ENCODE measurements around the gene BAIAP2.

Gene BAIAP2, protein sequence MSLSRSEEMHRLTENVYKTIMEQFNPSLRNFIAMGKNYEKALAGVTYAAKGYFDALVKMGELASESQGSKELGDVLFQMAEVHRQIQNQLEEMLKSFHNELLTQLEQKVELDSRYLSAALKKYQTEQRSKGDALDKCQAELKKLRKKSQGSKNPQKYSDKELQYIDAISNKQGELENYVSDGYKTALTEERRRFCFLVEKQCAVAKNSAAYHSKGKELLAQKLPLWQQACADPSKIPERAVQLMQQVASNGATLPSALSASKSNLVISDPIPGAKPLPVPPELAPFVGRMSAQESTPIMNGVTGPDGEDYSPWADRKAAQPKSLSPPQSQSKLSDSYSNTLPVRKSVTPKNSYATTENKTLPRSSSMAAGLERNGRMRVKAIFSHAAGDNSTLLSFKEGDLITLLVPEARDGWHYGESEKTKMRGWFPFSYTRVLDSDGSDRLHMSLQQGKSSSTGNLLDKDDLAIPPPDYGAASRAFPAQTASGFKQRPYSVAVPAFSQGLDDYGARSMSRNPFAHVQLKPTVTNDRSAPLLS

GRCh38 chr17:81034779-81035520, at the start of gene BAIAP2:
Gene BAIAP2 (plus strand): TSS chr17:81035151. CDS start chr17:81035255, 104 bp downstream.
- peak; percentile 96 for DNase-seq

DNA sequence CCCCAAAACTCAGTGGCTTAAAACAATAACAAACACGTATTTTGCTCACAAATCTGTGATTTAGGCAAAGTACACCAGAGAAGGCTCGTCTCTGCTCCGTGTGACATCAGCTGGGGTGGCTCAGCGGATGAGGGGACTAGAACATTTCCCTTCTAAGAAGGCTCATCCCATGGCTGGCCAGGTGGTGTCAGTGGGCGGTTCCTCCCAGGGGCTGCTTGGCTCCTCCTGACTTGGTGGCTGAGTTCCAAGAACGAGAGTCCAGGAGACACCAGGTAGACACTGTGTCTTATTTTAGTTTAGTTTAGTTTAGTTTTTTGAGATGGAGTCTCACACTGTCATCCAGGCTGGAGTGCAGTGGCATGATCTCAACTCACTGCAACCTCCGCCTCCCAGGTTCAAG, 48.9 kb upstream of the BAIAP2 start:
- DNase-seq: no peak

DNA sequence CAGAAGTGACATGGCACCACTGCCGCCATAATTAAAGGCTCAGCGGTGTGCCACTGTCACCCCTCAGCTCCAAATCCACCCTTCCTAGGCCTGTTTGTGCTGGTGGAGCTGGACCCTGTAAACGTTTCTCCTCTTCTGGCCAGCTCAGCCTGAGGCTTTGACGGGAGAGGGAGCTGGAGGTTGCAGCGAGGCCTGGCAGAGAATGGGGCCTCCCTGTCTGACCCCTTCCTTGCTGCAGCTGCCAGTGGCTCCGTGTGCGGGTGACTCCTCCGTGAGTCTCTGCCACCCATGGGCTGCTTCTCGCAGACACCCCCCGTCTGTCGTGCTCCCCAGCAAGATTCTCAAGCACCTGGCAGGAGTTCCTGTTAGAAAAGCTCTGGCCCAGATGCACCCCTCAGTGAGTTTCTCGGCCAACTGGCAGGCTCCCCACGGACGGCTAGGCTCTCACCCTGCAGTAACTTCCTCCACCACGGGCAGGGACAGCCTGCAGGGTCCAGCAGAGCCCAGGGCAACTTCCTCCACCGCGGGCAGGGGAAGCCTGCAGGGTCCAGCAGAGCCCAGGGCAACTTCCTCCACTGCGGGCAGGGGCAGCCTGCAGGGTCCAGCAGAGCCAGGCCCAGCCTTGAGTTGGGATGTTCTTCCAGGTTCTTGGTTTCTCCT, 48.0 kb upstream of the BAIAP2 start:
- DNase-seq: no peak

DNA sequence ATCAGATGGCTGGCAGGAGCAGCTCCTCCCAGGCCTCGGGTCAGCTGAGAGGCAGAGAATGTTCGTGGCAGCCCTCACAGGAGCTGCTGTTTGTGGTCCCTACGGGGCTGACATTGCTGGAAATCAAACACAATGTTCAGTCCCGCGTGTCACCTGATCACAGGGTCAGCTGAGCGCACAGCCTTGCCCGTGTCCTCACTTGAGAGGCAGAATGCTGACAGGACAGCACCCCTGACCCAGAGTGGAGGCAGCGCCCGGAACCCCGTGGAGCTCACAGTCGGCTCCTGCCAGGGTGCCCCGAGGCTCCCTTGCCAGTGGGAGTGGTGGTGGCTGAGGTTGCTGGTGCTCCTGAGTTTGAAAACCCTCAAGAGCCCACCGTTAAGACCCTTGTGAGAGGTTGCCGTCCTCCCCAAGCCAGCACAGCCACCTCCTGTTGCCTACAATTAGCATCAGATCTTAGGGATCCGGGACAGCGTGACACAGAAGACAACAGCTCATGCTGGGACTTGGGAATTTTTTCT, 47.0 kb upstream of the BAIAP2 start:
- no peak for DNase-seq

- no peak for DNase-seq
Measured at GRCh38 chr17:80989586-80989913, 45.4 kb upstream of the BAIAP2 start.

DNA sequence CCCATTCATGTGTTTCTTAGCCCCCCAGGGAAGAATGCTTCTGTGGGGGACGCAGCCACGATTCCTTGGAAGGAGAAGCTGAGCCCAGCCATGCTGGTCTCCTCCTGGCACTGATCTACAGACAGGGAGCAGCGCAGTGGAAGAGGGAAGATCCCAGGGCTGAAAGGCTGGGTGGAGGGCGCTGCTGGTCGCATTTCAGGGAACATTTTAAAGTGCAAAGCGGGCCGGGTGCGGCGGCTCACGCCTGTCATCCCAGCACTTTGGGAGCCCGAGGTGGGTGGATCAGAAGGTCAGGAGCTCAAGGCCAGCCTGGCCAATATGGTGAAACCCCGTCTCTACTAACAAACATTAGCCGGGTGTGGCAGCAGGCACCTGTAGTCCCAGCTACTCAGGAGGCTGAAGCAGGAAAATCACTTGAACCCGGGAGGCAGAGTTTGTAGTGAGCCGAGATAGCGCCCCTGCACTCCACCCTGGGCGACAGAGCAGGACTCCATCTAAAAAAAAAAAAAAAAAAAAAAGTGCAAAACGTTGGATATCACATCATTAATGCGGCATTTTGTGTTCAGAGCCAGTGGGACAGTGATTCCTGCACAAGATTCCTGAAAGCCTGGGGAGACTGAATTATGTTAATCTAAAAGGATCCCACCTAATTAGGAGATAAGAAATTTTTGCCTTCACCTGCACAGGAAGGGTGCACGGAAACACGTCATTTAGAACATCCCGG, 43.9 kb upstream of the BAIAP2 start:
- no peak for DNase-seq

- peak; percentile 47 for DNase-seq
Measured at GRCh38 chr17:80991645-80992076, 43.3 kb upstream of the BAIAP2 start, which contains the start of gene CHMP6. Gene CHMP6 (plus strand): TSS chr17:80991841. CDS start chr17:80991919, 78 bp downstream.

DNA sequence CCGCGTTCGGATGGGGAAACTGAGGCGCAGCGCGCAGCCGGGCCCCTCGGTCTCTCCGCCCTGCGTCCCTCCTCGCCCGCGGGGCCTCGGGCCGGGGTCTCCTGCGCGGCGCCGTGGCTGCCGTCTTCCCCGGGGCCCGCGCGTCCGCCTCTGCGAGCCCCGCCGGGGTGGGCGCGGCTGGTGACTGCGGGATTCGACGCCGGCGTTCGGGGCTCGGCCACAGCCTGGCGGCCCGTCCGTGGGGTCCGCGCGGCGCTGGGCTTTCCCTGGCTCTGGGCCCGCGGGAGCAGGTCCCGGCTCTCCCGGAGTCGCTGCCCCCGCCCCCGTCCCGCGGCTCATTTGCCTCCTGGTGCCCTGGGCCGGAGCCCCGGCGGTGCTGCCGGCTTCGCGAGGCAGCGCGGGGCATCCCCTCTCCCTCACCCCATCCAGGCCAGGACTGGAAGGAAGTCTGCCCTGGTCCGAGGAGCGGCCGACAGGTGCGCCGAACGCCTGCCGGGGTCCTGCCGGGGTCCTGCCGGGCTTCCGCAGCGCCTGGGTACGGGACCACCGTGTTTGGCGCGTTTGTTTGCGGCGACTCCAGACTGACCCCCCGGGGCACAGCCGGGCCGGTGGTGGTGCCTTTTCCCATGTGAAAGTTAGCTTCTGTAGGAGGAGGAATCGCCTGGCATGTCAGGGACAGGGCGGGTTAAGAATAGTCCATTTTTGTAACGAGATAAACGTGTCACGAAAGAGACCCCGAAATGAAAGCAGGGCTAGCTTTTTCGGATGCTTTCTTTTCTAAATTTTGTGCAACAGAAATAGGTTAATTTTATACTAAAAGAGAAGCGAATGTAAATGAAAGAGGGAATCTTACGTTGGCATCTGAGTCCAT, 42.6 kb upstream of the BAIAP2 start:
- no peak for DNase-seq

- DNase-seq: no peak
Measured at GRCh38 chr17:80992948-80993624, 41.9 kb upstream of the BAIAP2 start.

DNA sequence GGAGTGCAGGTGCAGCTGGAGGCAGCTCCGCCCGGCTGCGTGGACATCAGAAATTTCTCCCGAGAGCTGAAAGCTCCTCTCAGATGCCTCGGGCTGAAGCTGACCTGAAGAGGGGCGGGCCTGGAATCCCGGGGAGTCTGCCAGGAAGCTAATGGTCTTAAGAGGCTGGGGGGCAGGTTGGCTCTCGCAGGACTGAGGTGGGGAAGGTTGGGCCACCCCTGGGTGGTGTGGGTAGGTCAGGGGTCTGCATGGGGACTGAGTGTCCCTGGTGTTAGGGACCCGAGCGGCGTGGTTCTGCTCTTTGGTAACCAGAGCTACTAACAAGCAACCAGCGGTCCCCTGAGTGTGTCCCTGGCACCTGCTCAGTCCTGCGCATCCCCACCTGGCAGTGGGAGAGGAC, 39.8 kb upstream of the BAIAP2 start:
- no peak for DNase-seq

DNA sequence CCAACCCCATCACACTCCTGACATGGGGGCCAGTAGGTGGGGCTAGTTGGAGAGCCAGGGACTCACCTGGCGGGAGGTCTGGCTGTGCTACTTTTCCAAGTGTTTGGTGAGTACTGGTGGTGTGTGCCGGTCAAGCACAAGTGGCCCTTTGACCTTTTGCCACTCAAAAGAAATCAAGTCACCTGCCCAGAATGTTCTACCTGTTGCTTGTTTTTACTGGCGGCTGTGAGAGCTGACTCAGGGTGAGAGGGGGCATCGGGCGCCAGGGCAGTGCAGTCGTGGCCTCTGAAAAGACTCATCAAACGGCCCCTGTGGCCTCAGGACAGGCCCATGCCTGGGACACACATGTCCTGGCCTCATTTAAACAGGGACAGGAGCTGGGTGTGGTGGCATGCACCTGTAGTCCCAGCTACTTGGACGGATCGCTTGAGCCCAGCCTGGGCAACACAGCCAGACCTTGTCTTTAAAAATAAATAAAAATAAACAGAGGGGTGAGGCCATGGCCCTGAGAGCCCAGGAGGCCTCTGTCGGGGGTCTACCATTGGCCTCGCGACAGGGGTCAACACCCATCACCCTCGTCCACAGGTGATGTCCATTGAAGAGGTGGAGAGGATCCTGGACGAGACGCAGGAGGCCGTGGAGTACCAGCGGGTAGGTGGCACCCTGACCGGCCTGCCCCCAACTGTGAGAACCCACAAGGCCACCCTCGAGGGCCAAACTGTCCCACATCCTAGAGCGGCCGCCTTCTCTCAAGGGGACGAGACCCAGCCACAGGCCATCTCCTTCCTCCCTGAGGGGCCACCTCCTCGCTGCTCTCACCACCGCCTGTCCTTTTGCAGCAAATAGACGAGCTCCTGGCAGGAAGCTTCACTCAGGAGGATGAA, 38.3 kb upstream of the BAIAP2 start:
- DNase-seq: no peak

- no peak for DNase-seq
Measured at GRCh38 chr17:80997424-80998117, 37.4 kb upstream of the BAIAP2 start.

DNA sequence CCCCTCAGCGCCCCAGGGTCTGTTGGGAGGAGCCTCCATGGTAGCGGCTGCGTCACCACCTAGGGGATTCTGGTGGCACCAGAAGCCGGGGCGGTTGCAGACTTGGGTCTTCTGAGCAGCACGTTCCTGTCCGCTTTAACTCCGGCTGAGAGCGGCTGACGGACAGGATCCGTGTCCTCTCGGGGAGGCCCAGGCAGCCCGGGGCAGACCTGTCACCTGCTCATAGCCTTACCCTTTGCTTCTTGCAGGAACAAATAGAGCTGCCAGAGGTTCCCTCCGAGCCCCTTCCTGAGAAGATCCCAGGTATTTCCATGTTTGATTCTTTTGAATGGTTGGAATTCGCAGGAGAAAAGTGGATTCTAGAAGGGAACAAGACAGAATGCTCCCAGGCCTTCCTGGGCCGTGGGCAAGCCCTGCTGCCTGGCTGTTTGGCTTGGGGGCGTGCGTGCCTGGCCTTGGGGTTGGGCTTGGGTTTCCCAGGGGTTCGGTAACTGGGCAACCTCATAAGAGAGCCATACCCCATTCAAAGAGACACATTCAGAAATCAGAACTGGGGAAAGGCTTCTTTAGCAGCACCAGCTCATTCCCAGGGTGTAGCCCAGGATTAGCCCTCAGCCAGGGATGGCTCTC, 36.7 kb upstream of the BAIAP2 start:
- DNase-seq: no peak

- peak; percentile 36 for DNase-seq
Measured at GRCh38 chr17:80998748-80999535, 36.0 kb upstream of the BAIAP2 start.

- no peak for DNase-seq
Measured at GRCh38 chr17:80999536-81000333, 35.2 kb upstream of the BAIAP2 start.

DNA sequence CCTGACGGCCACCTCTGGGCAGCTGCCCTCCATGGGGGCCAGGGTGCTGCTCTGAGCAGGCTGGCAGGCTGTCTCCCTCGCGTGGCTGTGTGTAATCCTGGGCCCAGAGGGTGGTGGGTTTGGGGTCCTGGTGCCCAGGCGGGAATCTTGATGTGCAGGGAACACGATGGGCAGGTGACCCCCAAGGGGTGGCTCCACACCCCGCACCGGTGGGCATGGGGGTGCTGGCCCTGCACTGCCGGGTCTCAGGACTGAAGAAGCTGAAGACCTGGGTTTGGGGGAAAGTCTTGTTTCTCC, 34.7 kb upstream of the BAIAP2 start:
- no peak for DNase-seq

Measured in midbrain (tissue), 1 donor.